GM18526 (cell line): ENCODE results near the gene KLHDC8B.

Experiments
- POLR2A ChIP-seq: IDR thresholded peaks from 3 replicates; pipeline ENCODE4 v1.6.1; 2011; ENCODE audit not compliant: insufficient read length; ENCODE audit errors: extremely low read depth

Gene KLHDC8B

GRCh38 chr3:49171119-49171774 lies at the start of gene KLHDC8B:
KLHDC8B (plus strand) TSS chr3:49171598; CDS start chr3:49172770, 1,172 bp downstream.
- TF ChIP-seq POLR2A, result no peak

GRCh38 chr3:49122022-49122421 lies 49.4 kb upstream of the KLHDC8B start:
- TF ChIP-seq POLR2A, result no peak

GRCh38 chr3:49122451-49122850 lies 48.9 kb upstream of the KLHDC8B start:
- no peak for TF ChIP-seq POLR2A

GRCh38 chr3:49122886-49123545 lies 48.4 kb upstream of the KLHDC8B start:
- TF ChIP-seq POLR2A, result no peak

- TF ChIP-seq POLR2A, result no peak
Measured at GRCh38 chr3:49123687-49124086, 47.7 kb upstream of the KLHDC8B start.

GRCh38 chr3:49124203-49124602 lies 47.2 kb upstream of the KLHDC8B start:
- TF ChIP-seq POLR2A, result no peak

- TF ChIP-seq POLR2A, result no peak
Measured at GRCh38 chr3:49124991-49125670, 46.3 kb upstream of the KLHDC8B start.

GRCh38 chr3:49131040-49131439 lies 40.4 kb upstream of the KLHDC8B start:
- TF ChIP-seq POLR2A, result no peak

- no peak for TF ChIP-seq POLR2A
Measured at GRCh38 chr3:49131576-49131975, 39.8 kb upstream of the KLHDC8B start.

- no peak for TF ChIP-seq POLR2A
Measured at GRCh38 chr3:49132073-49132436, 39.3 kb upstream of the KLHDC8B start.

- TF ChIP-seq POLR2A, result no peak
Measured at GRCh38 chr3:49132437-49133225, 38.8 kb upstream of the KLHDC8B start, which contains the start of gene LAMB2. LAMB2 (minus strand) TSS chr3:49133050; CDS start chr3:49132867, 183 bp downstream.

GRCh38 chr3:49133226-49133951 lies 38.0 kb upstream of the KLHDC8B start:
- TF ChIP-seq POLR2A, result no peak

GRCh38 chr3:49134471-49135265 lies 36.7 kb upstream of the KLHDC8B start:
- TF ChIP-seq POLR2A, result no peak

GRCh38 chr3:49135499-49135898 lies 35.9 kb upstream of the KLHDC8B start:
- no peak for TF ChIP-seq POLR2A

- no peak for TF ChIP-seq POLR2A
Measured at GRCh38 chr3:49140080-49140479, 31.3 kb upstream of the KLHDC8B start.

- no peak for TF ChIP-seq POLR2A
Measured at GRCh38 chr3:49148159-49148558, 23.2 kb upstream of the KLHDC8B start.
